IPS-NIHi7 (cell line): ENCODE measurements around the gene CFAP69.
A peak's percentile ranks its signal among the peaks of the same experiment; 100 is the strongest.

Source experiments
- DNase-seq: peaks from one replicate; pipeline ENCODE4 v3.0.0; 2012; ENCODE audit warnings: mixed read lengths; ENCODE audit errors: extremely low spot score

Gene CFAP69, protein sequence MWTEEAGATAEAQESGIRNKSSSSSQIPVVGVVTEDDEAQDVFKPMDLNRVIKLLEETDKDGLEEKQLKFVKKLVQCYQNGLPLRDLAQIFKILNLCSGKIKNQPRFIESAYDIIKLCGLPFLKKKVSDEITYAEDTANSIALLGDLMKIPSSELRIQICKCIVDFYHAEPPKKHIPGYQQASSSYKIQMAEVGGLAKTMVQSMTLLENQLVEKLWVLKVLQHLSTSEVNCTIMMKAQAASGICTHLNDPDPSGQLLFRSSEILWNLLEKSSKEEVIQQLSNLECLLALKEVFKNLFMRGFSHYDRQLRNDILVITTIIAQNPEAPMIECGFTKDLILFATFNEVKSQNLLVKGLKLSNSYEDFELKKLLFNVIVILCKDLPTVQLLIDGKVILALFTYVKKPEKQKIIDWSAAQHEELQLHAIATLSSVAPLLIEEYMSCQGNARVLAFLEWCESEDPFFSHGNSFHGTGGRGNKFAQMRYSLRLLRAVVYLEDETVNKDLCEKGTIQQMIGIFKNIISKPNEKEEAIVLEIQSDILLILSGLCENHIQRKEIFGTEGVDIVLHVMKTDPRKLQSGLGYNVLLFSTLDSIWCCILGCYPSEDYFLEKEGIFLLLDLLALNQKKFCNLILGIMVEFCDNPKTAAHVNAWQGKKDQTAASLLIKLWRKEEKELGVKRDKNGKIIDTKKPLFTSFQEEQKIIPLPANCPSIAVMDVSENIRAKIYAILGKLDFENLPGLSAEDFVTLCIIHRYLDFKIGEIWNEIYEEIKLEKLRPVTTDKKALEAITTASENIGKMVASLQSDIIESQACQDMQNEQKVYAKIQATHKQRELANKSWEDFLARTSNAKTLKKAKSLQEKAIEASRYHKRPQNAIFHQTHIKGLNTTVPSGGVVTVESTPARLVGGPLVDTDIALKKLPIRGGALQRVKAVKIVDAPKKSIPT

DNA sequence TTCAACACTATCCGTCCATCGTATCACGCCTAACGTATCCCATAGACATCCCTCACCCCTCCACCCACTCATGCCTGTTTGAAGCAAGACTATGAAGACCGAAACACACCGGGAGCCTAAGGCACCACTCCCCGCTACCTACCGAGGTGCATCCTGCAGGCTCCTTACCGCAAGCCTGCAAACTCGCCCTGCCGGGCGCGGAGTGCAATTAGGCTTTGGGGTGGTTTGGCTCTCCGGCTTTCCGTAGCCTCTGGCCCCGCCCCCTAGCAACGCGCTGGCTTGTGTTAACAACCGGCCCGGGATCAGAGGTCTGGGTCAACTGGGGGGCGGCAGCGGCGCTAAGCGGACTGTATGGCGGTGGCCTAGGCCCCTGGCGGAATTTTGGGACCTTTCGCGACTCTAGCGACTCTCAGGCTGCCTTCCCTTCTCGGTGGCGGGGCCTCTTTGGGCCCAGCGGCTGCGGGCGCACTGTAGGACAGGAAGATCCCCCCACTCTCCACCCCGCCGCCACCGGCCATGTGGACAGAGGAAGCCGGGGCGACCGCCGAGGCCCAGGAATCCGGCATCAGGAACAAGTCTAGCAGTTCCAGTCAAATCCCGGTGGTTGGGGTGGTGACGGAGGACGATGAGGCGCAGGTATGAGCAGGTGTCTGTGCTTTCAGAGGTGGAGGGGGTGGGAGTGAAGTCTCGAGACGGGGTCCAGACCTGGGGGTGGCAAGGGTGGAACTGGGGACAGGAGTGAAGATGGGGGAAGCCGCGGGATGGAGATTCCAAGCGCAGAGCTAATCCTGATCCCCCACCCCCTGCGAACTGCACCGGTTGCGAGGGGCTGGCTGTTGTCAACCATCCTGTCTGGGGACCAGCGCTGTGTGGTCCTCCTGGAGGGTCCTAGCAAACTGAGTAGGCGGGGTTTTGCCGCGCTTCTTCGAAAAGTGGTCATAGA is at the start of gene CFAP69:
Gene CFAP69 (plus strand): TSS at position 266 of the 943 bp plus-strand sequence. CDS start 251 bp downstream, at position 517.
- DNase-seq, result peak; percentile 93

DNA sequence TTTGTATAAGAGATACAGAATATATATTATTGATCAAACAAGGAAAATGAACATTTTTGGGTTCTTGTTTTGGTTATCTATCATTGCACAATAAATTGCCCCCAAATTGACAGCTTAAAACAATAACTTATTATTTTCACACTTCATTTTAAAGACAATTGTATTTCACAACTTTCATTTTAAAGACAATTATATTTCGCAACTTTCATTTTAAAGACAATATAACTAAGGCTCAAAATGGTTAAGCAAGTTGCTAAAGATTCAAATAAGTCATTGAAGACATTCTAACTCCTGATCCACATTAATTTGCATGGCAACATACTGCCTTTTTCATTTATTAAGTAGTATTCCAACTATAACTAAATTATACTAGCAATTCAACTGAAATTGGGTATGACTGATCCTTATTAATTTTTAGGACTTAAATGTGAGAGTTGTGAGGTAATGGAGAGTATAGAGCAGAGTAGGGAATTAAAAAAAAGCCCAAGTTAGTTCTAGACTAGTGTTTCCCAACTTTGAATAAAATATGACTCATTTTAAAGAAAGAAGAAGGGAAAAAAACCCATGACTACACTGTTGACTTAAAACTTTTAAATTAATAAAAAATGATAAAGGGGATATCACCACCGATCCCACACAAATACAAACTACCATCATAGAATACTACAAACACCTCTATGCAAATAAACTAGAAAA is 43.3 kb upstream of the CFAP69 start:
- no peak for DNase-seq

DNA sequence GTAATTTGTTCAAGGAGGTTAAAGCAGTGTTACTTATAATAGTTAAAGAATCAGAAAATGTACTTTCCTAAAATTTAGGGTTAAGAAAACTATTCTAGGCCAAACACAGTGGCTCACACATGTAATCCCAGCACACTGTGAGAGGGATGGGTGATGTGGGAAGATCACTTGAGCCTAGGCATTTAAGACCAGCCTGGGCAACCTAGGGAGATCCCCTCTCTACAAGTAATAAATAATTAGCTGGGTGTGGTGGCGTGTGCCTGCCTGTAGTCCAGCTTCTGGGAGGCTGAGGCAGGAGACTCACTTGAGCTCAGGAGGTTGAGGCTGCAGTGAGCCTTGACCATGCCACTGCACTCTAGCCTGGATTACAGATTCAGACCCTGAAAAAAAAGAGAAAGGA is 37.0 kb upstream of the CFAP69 start:
- no peak for DNase-seq

DNA sequence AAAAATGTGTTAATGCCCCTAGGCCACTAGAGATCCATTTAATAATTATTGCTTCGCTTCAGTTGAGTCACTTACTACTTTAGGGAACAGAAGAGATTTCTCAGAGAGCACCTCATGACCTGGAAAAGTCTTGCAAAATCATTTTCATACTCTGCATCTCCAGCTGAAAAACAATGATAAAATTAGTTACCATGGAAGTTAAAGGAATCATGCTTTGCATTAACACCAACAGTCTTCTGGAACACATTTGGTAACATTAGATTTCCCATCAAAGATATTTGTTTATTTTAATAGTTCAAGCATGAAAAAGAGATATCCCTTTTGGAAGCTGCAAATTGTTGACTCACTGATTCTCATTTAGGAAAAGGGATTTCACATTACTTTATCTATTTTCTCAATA is 35.2 kb upstream of the CFAP69 start:
- no peak for DNase-seq

DNA sequence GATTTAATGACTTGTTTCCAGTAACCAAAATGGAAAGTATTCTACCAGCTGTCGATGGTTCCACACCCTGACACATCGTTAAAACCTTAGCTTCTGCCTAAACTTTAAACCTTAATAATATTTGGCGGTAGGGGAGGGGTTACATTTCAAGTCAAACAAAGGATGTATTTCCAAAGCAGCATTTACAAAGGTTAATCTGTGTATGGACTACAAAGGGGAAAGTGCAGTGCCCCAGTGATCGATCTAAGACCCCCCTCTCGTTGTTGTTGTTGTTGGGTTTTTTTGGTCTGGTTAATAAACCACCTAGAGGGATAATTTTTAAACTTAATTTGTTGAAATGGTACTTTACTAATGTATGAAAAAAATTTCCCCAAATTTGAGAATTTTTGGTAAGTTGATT is 34.5 kb upstream of the CFAP69 start:
- DNase-seq, result no peak

DNA sequence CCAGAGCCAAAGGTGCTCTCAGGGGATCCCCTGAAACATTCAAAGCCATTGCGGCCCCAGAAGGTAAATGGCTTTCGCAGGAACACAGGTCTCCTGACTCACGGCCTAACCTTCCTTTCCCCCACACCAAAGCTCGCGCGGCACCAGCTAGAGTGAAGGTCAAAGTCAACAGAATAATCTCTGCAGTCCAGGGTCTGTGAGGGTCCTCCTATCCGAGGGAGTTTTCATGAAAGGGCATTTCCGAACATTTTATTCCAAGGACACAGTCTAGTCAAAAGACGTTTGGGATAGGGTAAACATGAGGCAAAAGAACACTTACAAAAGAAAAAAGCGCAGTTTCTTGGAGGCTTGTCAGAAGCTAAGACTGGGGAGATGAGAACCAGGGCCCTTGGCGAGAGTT is 34.0 kb upstream of the CFAP69 start:
- DNase-seq, result peak; percentile 9

DNA sequence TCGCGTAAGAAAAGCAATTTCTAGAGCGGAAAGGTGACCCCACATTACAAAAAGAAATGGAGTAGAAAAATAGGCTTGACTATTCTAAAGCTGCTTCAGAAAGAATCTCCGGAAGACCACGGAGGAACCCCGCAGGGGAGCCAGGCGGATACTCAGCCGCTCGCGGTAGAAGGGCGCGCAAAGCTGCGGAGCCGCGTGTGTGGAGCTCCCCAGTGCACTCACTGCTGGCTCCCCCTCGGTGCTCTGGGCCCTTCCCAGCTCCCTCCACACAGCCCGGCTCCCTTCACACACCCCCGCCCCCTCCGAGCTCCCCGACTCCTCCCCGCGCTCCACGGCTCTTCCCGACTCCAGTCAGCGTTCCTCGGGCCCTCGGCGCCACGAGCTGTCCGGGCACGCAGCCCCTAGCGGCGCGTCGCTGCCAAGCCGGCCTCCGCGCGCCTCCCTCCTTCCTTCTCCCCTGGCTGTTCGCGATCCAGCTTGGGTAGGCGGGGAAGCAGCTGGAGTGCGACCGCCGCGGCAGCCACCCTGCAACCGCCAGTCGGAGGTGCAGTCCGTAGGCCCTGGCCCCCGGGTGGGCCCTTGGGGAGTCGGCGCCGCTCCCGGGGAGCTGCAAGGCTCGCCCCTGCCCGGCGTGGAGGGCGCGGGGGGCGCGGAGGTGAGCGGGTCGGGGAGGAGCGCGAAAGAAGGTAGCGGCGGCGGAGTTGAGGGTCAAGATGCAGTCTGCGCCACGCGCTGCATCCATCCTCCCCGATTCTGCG is 33.4 kb upstream of the CFAP69 start, which contains the start of gene STEAP2:
Gene STEAP2 (plus strand): TSS at position 350 of the 758 bp plus-strand sequence. CDS start 13,343 bp downstream, outside the sequence.
- DNase-seq, result peak; percentile 90

DNA sequence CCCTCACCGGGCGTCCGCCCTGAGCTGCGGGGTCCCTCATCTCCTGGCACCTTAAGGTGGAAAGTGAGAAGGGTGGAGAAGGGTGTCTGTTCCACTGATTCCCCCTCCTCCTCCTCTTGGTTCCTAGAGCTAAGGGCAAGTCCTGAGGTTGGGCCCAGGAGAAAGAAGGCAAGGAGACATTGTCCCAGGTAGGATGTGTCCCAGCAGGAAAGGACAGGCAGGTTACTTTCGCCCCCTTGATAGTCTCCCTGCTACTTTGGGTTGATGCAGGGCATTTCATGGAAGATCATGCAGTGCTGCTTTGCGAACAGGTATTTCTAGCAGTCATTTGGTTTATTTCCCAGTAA is 32.9 kb upstream of the CFAP69 start:
- peak; percentile 35 for DNase-seq

DNA sequence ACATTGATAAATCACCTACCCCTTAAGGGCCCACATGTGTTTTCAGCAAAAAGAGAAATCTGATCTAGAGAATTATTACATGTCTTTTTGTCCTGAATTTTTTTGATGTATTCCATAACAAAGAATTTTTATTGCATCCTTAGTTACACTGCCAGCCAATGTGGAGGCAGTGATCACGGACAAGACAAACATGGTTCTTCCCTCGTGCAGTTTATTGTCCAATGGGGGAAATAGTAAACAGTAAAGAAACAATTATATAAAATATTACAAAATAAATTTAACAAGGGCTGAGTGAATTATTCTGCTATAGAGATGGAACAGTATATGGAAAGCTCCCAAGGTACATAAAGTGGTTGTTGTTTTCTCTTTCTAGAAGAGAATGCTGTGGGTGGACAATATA is 31.5 kb upstream of the CFAP69 start:
- DNase-seq, result no peak

DNA sequence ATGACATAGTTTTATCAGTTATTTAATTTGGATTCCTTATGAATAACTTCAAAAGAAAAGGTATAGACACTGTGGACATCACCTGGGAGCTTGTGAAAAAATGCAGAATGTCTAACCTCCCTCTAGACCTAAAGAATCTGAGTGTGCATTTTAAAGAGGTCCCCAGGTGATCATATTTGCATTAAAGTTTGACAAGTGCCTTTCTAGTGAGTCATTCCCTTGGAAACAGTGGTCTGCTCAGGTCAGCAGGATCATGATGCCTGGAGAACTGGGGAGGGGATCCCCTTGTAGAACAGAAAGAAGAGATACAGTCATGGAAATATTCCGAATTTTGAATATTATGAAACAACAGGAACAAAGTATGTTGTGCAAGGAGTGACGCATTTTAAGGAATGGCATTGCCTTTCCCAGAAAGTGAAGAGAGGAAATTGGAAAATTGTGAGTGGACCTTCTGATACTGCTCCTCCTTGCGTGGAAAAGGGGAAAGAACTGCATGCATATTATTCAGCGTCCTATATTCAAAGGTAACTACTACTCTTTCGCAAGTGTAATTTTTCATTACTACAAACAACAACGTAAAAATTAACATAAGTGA is 28.8 kb upstream of the CFAP69 start:
- DNase-seq, result peak; percentile 16

DNA sequence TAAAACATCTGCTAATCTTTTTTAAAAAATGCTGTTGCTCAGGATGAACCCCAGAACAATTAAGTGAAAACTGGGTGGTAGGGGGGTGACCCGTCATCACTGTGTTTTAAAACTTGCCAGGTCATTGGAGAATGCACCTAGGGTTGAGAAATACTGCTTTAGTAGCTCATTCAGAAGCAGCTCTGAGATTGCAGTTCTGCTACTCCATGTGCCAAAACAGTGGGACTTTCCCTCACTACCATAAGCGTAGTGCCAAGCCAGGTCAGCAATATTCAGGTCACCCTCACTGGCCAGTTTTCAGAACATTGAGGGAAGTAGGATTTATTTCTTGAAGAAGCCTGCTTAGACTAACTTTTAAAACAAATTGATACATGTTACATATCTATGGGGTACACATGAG is 28.2 kb upstream of the CFAP69 start:
- no peak for DNase-seq

DNA sequence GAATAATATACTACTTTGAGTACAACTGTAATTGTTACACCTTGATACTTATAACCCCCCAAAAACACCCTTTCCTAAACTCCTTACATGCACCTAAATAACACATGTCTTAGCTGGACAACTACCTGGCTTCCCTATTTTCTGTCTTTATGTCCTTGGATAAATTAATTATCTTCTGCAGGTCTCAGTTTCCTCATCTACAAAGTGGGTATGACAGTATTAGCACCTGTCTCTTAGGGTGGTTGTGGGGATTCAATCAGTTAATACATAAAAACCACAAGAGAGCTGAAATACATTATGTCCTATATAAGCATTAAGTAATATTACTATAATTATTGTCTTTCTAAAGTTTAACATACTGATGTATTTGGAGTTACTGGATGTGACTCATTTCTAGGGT is 22.6 kb upstream of the CFAP69 start:
- no peak for DNase-seq

DNA sequence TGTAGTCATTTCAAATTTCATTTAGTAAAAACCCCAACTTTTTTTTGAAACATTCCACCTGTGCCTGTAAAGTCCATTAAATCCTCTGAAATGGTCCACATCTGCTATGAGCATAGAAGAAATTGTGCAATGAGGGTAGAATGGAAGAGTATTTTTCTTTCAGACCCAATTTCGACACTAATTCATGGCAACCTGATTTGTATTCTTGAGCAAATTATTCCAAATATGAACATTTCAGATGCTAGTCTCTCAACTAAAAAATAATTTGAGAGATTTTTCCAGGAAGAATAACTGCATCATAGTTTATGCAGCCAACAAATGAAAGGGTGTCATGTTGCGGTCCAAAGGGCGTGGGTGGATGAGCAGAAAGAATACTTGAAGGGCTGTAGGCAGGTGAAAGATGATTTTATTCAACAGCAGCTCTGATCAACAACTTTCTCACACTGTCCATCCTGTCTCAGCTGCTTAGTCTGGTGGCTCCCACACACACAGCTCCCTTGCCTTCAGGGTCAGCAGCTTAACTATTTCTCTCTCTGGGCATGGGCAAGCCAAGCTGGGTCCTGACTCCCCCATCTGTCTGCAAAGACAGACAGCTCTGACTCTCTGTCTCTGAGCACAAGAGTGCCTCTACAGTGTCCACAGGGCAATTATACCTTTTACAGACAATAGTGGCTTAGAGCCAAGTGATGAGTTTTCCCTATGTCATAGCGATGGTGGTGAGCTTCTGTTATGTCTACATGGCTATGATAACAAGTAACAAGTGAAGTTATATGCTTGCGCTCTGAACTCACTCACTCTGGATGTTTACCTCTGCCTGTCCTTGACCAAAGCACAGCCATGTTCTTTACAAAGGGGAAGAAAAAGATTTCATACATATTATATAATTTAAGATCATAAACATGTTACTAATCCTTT is 21.9 kb upstream of the CFAP69 start:
- no peak for DNase-seq

DNA sequence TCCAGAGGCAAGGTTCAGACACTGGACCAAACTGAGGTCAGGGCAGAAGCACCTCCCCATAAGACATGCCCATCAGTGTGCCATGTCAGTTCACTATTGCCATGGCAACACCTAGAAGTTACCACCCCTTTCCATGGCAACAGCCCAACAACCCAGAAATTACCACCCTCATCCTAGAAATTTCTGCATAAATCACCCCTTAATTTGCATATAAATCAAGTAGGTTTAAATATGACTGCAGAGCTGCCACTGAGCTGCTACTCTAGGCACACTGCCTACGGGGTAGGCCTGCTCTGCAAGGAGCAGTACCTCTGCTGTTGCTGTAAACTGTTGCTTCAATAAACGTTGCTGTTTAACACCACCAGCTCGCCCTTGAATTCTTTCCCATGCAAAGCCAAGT is 20.8 kb upstream of the CFAP69 start:
- no peak for DNase-seq

DNA sequence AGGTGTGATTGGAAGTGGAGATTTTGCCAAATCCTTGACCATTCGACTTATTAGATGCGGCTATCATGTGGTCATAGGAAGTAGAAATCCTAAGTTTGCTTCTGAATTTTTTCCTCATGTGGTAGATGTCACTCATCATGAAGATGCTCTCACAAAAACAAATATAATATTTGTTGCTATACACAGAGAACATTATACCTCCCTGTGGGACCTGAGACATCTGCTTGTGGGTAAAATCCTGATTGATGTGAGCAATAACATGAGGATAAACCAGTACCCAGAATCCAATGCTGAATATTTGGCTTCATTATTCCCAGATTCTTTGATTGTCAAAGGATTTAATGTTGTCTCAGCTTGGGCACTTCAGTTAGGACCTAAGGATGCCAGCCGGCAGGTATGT is 19.8 kb upstream of the CFAP69 start:
- no peak for DNase-seq

DNA sequence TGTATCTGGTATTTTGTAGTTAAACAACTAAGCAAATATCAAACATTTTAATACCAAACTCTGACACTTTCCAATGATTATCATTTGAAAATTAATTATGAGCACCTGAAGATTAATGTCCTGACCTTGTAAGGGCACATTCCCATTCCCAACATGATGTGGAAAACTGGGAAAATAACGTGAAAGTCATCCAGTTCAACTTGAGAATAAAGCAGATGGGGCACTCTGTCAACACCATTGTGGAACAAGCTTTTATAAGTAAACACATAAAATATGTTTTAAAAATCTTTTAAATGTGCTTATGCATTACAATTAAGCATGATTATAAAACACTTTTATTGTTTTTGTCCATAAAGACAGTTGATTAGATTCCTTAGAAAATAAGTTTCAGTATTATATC is 19.4 kb upstream of the CFAP69 start:
- no peak for DNase-seq

DNA sequence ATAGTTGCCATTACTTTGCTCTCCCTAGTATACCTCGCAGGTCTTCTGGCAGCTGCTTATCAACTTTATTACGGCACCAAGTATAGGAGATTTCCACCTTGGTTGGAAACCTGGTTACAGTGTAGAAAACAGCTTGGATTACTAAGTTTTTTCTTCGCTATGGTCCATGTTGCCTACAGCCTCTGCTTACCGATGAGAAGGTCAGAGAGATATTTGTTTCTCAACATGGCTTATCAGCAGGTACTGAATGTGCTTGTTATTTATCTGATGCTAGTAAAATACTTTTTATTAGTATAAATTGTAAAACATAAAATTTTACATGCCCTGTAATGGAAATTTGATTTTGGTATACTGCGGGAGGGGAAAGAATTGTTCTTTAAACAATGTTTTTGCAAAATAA is 17.7 kb upstream of the CFAP69 start:
- no peak for DNase-seq

DNA sequence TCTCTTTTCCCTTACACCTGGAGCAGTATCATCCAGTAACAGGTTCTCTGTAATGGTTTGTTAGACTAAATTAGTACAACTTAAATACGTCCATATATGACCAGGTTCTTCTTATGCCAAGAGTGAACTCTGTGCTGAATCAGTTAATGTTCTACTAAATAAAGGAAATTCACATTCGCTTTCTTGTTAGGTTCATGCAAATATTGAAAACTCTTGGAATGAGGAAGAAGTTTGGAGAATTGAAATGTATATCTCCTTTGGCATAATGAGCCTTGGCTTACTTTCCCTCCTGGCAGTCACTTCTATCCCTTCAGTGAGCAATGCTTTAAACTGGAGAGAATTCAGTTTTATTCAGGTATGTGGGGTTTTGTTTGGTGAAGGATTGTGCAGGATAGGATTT is 15.3 kb upstream of the CFAP69 start:
- DNase-seq, result no peak

DNA sequence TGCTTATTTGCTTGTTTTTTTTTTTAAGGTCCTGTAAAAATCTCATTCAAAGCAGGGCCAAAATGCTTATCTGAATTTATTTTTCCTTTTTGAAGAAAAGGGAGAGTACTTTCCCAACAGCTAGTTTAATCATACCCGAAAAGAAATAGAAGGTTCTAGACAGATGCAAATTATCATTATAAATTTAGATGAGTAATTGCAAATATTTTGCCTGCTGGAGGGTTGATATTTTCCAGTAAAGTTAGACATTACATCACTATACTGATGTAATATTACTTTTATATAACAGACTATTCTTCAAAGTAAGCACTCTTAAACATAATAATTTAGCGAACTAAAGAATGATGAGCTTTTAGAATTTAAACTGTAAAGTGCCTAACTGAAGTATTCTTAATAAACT is 14.1 kb upstream of the CFAP69 start:
- DNase-seq, result no peak
